Sigmoid colon (tissue), 7 donors: Measurements from ENCODE around the gene PLA1A. TPM values are rescaled to one million over a fixed set of nuclear protein-coding genes. Genes with fewer than 3 reads are reported as not detected.

ENCODE experiments used
- DNase-seq: peaks from one replicate; pipeline ENCODE4 v3.0.0-alpha.2; 2019
- H3K27ac ChIP-seq, 4 donors: fragments of 200-600 bp; sonication (generic); one replicate each; pipeline ENCODE4 v1.5.1; 2016 to 2019; ENCODE audit warnings: mild to moderate bottlenecking in 1 of 4
- H3K27me3 ChIP-seq, 3 donors: fragments of 200-600 bp; sonication (generic); one replicate each; pipeline ENCODE4 v1.5.1; 2019; ENCODE audit warnings: mild to moderate bottlenecking in 1 of 3
- H3K36me3 ChIP-seq, 4 donors: fragments of 200-600 bp; sonication (generic); one replicate each; pipeline ENCODE4 v1.5.1; 2016 to 2019
- H3K4me1 ChIP-seq, 4 donors: fragments of 200-600 bp; sonication (generic); one replicate each; pipeline ENCODE4 v1.5.1; 2017 to 2019
- H3K4me3 ChIP-seq, 4 donors: fragments of 200-600 bp; sonication (generic); one replicate each; pipeline ENCODE4 v1.5.1; 2017 to 2019; ENCODE audit warnings: mild to moderate bottlenecking in 2 of 4, moderate library complexity in 1 of 4
- H3K9me3 ChIP-seq, 4 donors: fragments of 200-600 bp in 3 of 4; sonication (generic) in 3 of 4; one replicate each; pipeline versions ENCODE4 v1.5.1 to v1.6.1; 2013 to 2019
- EP300 ChIP-seq, 4 donors: sonication (generic); formaldehyde crosslinking; IDR thresholded peaks; one replicate each; pipeline ENCODE4 v1.6.1; 2017; ENCODE audit warnings: antibody characterized with exemption in 4 of 4
- POLR2A ChIP-seq, 2 donors: fragments of 450-650 bp; IDR thresholded peaks; one replicate each; pipeline ENCODE4 v1.6.1; 2016; ENCODE audit warnings: antibody characterized with exemption in 2 of 2, mild to moderate bottlenecking in 2 of 2, moderate library complexity in 2 of 2
- POLR2AphosphoS5 ChIP-seq, 4 donors: sonication (generic); formaldehyde crosslinking; IDR thresholded peaks; one replicate each; pipeline ENCODE4 v1.6.1; 2017; ENCODE audit warnings: antibody characterized with exemption in 4 of 4
- WGBS, 2 donors: extraction: QIAGEN DNeasy Blood & Tissue Kit; methylation state at CpG; one replicate each; pipeline ENCODE4 v1.1.7; 2013; 5-methylcytosine and 5-hydroxymethylcytosine counted together
- intact Hi-C: fragments of 100-400 bp; cut with DNase I; formaldehyde crosslinking; loops from one replicate; pipeline ENCODE4 v1.15.1; 2023
- polyA plus RNA-seq, 3 donors: library from polyadenylated mRNA; stranded (reverse); fragments of 200-250 nt; gene quantifications; one replicate each; pipeline ENCODE4 v1.2.3, GENCODE V29; 2013
- total RNA-seq, 4 donors: library from RNA; depleted of rRNA; stranded (reverse); fragments of >200 nt; gene quantifications; one replicate each; pipeline ENCODE4 v1.1.0, GENCODE V29; 2016
- TF ChIP-seq, protein P1 (sequence below), 4 experiments: fragments of 450-650 bp in 3 of 4; fragments of 200-600 bp in 1 of 4; IDR thresholded peaks; one replicate each; pipeline ENCODE4 v1.5.1; 2016 to 2019; ENCODE audit warnings: antibody characterized with exemption in 4 of 4, mild to moderate bottlenecking in 3 of 4, moderate library complexity in 2 of 4
- donor health status: healthy with polysubstance abuse.
- donor health status: Bipolar disorder and iron deficiency.
- donor health status: healthy.

PLA1A gene
- total and polyA plus RNA-seq, 7 donors = 0.69 to 4.6 (median 2.1) TPM; not detected in 1

DNA sequence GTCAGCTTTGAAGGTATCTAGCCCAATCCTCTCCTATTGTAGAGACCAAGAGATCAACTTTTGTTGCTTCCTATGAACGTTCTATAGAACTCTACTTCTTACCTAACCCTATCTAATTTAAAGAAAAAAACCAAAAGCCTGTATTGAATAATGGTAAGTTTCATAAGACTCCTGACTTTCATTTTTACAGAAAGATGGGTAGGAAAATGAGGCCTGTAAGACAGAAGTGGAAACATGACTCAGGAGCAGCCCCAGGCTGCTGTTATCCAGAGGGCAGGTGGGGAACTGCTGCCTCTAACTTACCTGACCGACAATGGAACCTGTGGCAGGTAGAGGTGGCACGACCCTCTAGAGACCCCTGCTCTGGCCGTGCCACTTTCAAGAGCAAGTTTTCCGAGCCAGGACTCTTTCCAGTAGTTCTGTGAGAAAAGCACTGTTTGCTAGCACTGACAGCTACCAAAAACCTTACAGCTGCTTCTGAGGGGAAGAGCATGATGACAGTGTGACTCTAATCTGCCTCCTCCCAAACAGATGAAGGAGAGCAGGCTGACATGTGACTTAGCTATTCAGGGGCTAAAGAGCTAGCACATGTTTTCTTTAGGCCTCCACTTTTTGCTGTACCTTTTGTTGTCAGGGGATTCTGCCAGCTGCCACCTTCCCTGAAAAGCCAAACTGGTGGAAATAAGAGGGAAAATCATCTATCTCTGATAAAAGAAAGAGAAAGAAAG, 45.2 kb downstream of the PLA1A start:
- no peaks in the 10 kb centered on the region for H3K9me3 ChIP-seq
- H3K4me1 ChIP-seq = peaks cover 0 to 51% (median 42%) of the 10 kb centered on the region in 4 donors
- intact Hi-C loops = no loop called here
- WGBS, 2 donors = 76 to 79% methylated on average over 5 of the region's 5 CpGs
- DNase-seq = no peak
- H3K4me3 ChIP-seq = no peak overlapping the region
- TF ChIP-seq EP300 (IDR thresholded peaks at IDR 0.05) (no peak), POLR2A (IDR thresholded peaks at IDR 0.05) (no peak), POLR2AphosphoS5 (IDR thresholded peaks at IDR 0.05) (no peak)
- TF ChIP-seq, protein P1, sequence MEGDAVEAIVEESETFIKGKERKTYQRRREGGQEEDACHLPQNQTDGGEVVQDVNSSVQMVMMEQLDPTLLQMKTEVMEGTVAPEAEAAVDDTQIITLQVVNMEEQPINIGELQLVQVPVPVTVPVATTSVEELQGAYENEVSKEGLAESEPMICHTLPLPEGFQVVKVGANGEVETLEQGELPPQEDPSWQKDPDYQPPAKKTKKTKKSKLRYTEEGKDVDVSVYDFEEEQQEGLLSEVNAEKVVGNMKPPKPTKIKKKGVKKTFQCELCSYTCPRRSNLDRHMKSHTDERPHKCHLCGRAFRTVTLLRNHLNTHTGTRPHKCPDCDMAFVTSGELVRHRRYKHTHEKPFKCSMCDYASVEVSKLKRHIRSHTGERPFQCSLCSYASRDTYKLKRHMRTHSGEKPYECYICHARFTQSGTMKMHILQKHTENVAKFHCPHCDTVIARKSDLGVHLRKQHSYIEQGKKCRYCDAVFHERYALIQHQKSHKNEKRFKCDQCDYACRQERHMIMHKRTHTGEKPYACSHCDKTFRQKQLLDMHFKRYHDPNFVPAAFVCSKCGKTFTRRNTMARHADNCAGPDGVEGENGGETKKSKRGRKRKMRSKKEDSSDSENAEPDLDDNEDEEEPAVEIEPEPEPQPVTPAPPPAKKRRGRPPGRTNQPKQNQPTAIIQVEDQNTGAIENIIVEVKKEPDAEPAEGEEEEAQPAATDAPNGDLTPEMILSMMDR (IDR thresholded peaks at IDR 0.05) = no peak
- peak overlapping the region in 3 of 4 donors; percentile 24 to 56 (median 25) for H3K27ac ChIP-seq
- H3K36me3 ChIP-seq = peaks cover 5 to 87% (median 23%) of the 10 kb centered on the region in 4 donors
- no peaks in the 10 kb centered on the region for H3K27me3 ChIP-seq

GRCh38 chr3:119643528-119643927, 45.8 kb downstream of the PLA1A start:
- H3K27ac ChIP-seq = peak overlapping the region in 3 of 4 donors; percentile 24 to 56 (median 25)
- peaks cover 9 to 93% (median 26%) of the 10 kb centered on the region in 4 donors for H3K36me3 ChIP-seq
- H3K4me3 ChIP-seq = no peak overlapping the region
- no peaks in the 10 kb centered on the region for H3K9me3 ChIP-seq
- intact Hi-C loops = no loop called here
- no peaks in the 10 kb centered on the region for H3K27me3 ChIP-seq
- 94 to 97% methylated on average over 2 of the region's 2 CpGs for WGBS, 2 donors
- peaks cover 0 to 51% (median 42%) of the 10 kb centered on the region in 4 donors for H3K4me1 ChIP-seq
- no peak for DNase-seq
- TF ChIP-seq, protein P1 (IDR thresholded peaks at IDR 0.05) = no peak
- no peak for TF ChIP-seq EP300 (IDR thresholded peaks at IDR 0.05)
- no peak for TF ChIP-seq POLR2AphosphoS5 (IDR thresholded peaks at IDR 0.05)

DNA sequence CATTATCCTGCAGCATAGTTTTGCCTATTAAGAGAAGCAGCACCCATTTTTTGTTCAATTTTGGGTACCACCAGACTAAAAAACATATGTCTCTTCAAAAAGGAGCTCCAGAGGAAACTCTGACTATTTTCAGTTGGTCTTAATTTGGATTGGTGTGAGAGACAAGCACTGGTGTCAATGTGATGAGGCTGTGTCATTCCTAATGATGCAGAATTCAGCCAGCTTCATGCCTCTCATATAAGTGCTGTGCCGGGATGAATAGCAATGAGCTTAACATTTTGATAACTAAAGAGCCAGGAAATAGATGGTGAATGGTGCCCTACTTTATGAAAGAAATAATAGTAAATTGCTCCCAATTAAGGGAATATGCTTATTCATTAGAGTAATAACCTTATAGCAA, 46.8 kb downstream of the PLA1A start:
- WGBS, 2 donors = 86 to 93% methylated on average over 1 of the region's 1 CpG
- no peak for DNase-seq
- Histone ChIP-seq H3K4me1 (peaks cover 0 to 52% (median 41%) of the 10 kb centered on the region in 4 donors), H3K36me3 (peaks cover 9 to 94% (median 25%) of the 10 kb centered on the region in 4 donors), H3K9me3 (no peaks in the 10 kb centered on the region), H3K4me3 (no peak overlapping the region), H3K27ac (no peak overlapping the region), H3K27me3 (no peaks in the 10 kb centered on the region)
- TF ChIP-seq EP300 (IDR thresholded peaks at IDR 0.05) (no peak), POLR2AphosphoS5 (IDR thresholded peaks at IDR 0.05) (no peak), POLR2A (IDR thresholded peaks at IDR 0.05) (no peak)
- TF ChIP-seq, protein P1 (IDR thresholded peaks at IDR 0.05) = no peak
- intact Hi-C loops = no loop called here

DNA sequence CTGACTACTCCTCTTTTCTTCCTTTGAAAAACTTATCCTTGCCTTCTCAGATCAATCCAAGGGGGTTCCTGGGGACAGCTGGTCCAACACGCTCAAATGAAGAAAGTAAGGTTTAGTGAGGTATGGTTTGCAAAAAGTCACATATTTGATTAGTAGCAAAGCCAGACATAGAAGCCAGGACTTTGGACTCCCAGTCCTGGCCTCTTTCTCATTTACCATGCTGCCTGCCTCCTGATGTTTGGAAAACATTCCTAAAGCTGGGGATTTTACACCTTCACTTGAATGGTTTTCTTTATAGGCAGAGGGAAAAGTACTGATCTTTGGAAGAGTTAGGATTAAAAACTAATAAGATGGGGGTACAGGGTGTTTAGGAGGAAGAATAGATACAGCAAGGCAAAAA, 48.1 kb downstream of the PLA1A start:
- H3K36me3 ChIP-seq = peaks cover 9 to 83% (median 22%) of the 10 kb centered on the region in 4 donors
- WGBS, 2 donors = 78 to 87% methylated on average over 1 of the region's 1 CpG
- peak overlapping the region in 2 of 4 donors; percentile 59 to 65 for H3K27ac ChIP-seq
- TF ChIP-seq, protein P1 (IDR thresholded peaks at IDR 0.05) = no peak
- TF ChIP-seq POLR2AphosphoS5 (IDR thresholded peaks at IDR 0.05) (no peak), POLR2A (IDR thresholded peaks at IDR 0.05) (no peak), EP300 (IDR thresholded peaks at IDR 0.05) (no peak)
- no peak for DNase-seq
- no peaks in the 10 kb centered on the region for H3K9me3 ChIP-seq
- intact Hi-C loops = no loop called here
- H3K4me3 ChIP-seq = no peak overlapping the region
- H3K4me1 ChIP-seq = peaks cover 0 to 65% (median 50%) of the 10 kb centered on the region in 4 donors
- no peaks in the 10 kb centered on the region for H3K27me3 ChIP-seq
